ENCODE data around the gene ALDH1L2. TPM values are rescaled to one million over a fixed set of nuclear protein-coding genes. Genes with fewer than 3 reads are reported as not detected.

ALDH1L2 gene
- total and polyA plus RNA-seq, 4 donors, result 1.6 to 35.2 (median 10.3) TPM

DNA sequence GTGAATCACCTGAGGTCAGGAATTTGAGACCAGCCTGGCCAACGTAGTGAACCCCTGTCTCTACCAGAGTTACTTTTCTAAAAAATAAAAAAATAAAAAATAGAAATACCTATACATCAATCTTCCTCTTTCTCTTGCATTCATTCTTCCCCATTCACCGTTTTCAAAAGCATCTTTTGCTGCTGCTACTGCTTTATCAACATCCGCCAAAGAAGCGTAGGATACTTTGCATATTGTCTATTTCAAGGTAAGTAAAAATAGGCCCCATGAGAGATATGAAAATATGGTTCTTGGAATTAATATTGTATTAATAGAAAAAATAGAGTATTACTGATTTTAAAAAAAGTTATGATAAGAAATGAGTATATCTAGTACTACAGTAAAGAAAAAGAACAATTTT, 32.3 kb downstream of the ALDH1L2 start:
- no peak overlapping the region for H3K27ac ChIP-seq (ENCODE audit: low read depth in 1 of 2, low read length in 2 of 2)
- H3K4me1 ChIP-seq (ENCODE audit: control insufficient read depth in 1 of 2, insufficient read depth in 2 of 2, low read length in 2 of 2), result no peaks in the 10 kb centered on the region
- ATAC-seq (ENCODE audit: low FRiP score), result no peak
- no peak overlapping the region for H3K4me3 ChIP-seq (ENCODE audit: low read length in 2 of 2)
- WGBS, 2 donors, result 83% methylated on average over 4 of the region's 4 CpGs
- H3K9me3 ChIP-seq (ENCODE audit: control insufficient read depth, low read length), result peaks cover 2% of the 10 kb centered on the region
- intact Hi-C loops (cut with DNase I), result loop anchor here (2.0 to 5.0 kb wide), 4 partner anchors 180 to 670 kb away; no protein-coding TSS in a partner anchor
- H3K36me3 ChIP-seq (ENCODE audit: control insufficient read depth in 1 of 2, insufficient read depth in 2 of 2, low read length in 1 of 2), result peaks cover 3 to 4% of the 10 kb centered on the region in 2 donors
- DNase-seq, result no peak
- no peaks in the 10 kb centered on the region for H3K27me3 ChIP-seq (ENCODE audit: control insufficient read depth in 1 of 2, insufficient read depth in 2 of 2, low read length in 1 of 2)

DNA sequence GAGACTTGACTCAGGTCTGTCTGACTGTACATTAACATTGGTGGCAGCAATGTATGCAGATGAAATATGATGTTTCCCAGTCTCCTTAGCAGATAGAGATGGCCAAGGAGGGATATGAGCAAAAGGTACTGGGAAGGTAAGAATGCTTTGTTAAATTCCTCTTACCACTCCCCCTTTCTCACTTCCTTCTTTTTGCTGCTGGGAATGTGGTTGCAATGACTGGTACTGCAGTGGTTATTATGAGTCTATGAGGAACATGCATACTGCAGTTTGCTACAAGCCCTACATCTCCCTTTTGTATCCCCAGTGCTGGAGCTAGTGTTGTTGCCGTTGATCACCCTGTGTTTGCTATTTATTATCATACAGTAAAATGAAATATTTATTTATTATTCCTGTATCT, 35.9 kb downstream of the ALDH1L2 start:
- no peaks in the 10 kb centered on the region for H3K4me1 ChIP-seq (ENCODE audit: control insufficient read depth in 1 of 2, insufficient read depth in 2 of 2, low read length in 2 of 2)
- DNase-seq (no peak), ATAC-seq (ENCODE audit: low FRiP score) (no peak)
- 89 to 97% methylated on average over 1 of the region's 1 CpG for WGBS, 2 donors
- H3K9me3 ChIP-seq (ENCODE audit: control insufficient read depth, low read length), result no peaks in the 10 kb centered on the region
- no peak overlapping the region for H3K27ac ChIP-seq (ENCODE audit: low read depth in 1 of 2, low read length in 2 of 2)
- no peak overlapping the region for H3K4me3 ChIP-seq (ENCODE audit: low read length in 2 of 2)
- intact Hi-C loops (cut with DNase I), result no loop called here
- H3K27me3 ChIP-seq (ENCODE audit: control insufficient read depth in 1 of 2, insufficient read depth in 2 of 2, low read length in 1 of 2), result no peaks in the 10 kb centered on the region
- peaks cover 0 to 7% of the 10 kb centered on the region in 2 donors for H3K36me3 ChIP-seq (ENCODE audit: control insufficient read depth in 1 of 2, insufficient read depth in 2 of 2, low read length in 1 of 2)

DNA sequence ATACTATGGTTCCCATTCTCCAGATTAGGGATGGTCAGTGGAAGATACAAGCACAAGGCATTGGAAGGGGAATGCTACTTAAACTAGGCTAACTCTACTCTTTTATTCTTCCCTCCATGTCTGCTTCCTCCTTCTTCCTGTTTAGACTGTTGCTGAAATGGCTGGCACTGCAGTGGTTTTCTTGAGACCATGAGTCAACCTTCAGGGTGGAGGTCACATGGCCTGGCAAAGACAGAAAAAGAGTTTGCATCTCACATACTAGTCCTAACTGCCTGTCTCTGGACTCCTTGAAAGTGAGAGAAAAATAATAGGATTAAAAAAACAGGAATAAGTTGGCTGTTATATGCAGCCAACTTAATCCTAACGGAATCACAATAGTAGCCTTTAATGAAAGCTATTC, 37.0 kb downstream of the ALDH1L2 start:
- ATAC-seq (ENCODE audit: low FRiP score), result no peak
- intact Hi-C loops (cut with DNase I), result no loop called here
- WGBS, 2 donors, result 10 to 70% methylated on average over 1 of the region's 1 CpG

DNA sequence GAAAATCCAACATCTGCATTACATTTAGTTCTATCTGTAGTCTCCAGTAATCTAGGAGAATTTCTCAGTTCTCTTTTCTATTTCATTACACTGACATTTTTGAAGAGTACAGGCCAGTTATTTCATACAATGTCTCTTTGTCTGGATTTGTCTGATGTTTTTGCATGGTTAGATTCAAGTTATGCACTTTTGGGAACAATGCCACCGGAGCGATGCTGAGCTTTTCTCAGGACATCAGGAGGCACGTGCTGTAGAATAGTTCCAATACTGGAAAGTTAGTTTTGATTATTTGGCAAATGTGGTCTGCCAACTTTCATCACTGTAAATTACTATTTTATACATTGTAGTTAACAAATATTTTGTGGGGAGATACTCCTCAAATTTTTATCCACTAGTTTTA, 43.1 kb downstream of the ALDH1L2 start:
- no peak overlapping the region for H3K4me3 ChIP-seq (ENCODE audit: low read length in 2 of 2)
- 5 to 10% methylated on average over 3 of the region's 3 CpGs for WGBS, 2 donors
- no peaks in the 10 kb centered on the region for H3K27me3 ChIP-seq (ENCODE audit: control insufficient read depth in 1 of 2, insufficient read depth in 2 of 2, low read length in 1 of 2)

More for the DNA sequence above, 37.0 kb downstream of the ALDH1L2 start:
- H3K4me1 ChIP-seq (ENCODE audit: control insufficient read depth in 1 of 2, insufficient read depth in 2 of 2, low read length in 2 of 2), result no peaks in the 10 kb centered on the region
- H3K27me3 ChIP-seq (ENCODE audit: control insufficient read depth in 1 of 2, insufficient read depth in 2 of 2, low read length in 1 of 2), result no peaks in the 10 kb centered on the region
- H3K27ac ChIP-seq (ENCODE audit: low read depth in 1 of 2, low read length in 2 of 2), result no peak overlapping the region
- H3K36me3 ChIP-seq (ENCODE audit: control insufficient read depth in 1 of 2, insufficient read depth in 2 of 2, low read length in 1 of 2), result peaks cover 0 to 7% of the 10 kb centered on the region in 2 donors
- no peaks in the 10 kb centered on the region for H3K9me3 ChIP-seq (ENCODE audit: control insufficient read depth, low read length)
- DNase-seq, result no peak
- H3K4me3 ChIP-seq (ENCODE audit: low read length in 2 of 2), result no peak overlapping the region

DNA sequence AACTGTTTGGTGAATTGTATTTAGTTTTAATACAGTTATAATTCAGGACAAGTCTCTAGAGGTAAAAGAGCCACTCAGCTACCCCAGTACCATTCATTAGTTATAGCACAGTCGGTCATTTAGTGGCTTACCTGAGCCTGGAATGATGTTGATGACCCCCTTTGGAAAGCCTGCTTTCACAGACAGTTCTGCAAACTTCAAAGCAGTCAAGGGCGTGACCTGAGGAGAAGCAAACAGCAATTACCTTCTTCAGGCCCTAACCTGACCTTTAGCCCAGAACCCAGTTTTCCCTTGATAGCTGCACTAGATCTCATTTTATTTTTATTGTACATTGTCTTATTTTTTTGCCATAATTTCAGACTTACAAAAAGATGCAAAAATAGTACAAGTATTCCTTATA, 43.8 kb downstream of the ALDH1L2 start:
- no peaks in the 10 kb centered on the region for H3K27me3 ChIP-seq (ENCODE audit: control insufficient read depth in 1 of 2, insufficient read depth in 2 of 2, low read length in 1 of 2)
- H3K4me3 ChIP-seq (ENCODE audit: low read length in 2 of 2), result no peak overlapping the region
- intact Hi-C loops (cut with DNase I), result no loop called here
- DNase-seq, result no peak
- H3K9me3 ChIP-seq (ENCODE audit: control insufficient read depth, low read length), result no peaks in the 10 kb centered on the region
- H3K27ac ChIP-seq (ENCODE audit: low read depth in 1 of 2, low read length in 2 of 2), result no peak overlapping the region
- H3K4me1 ChIP-seq (ENCODE audit: control insufficient read depth in 1 of 2, insufficient read depth in 2 of 2, low read length in 2 of 2), result no peaks in the 10 kb centered on the region
- H3K36me3 ChIP-seq (ENCODE audit: control insufficient read depth in 1 of 2, insufficient read depth in 2 of 2, low read length in 1 of 2), result no peaks in the 10 kb centered on the region
- WGBS, 2 donors, result 44 to 95% methylated on average over 2 of the region's 2 CpGs
- no peak for ATAC-seq (ENCODE audit: low FRiP score)

More for the DNA sequence above, 43.1 kb downstream of the ALDH1L2 start:
- Histone ChIP-seq H3K4me1 (ENCODE audit: control insufficient read depth in 1 of 2, insufficient read depth in 2 of 2, low read length in 2 of 2) (no peaks in the 10 kb centered on the region), H3K9me3 (ENCODE audit: control insufficient read depth, low read length) (no peaks in the 10 kb centered on the region), H3K27ac (ENCODE audit: low read depth in 1 of 2, low read length in 2 of 2) (no peak overlapping the region), H3K36me3 (ENCODE audit: control insufficient read depth in 1 of 2, insufficient read depth in 2 of 2, low read length in 1 of 2) (no peaks in the 10 kb centered on the region)
- ATAC-seq (ENCODE audit: low FRiP score), result no peak
- no peak for DNase-seq
- intact Hi-C loops (cut with DNase I), result no loop called here

DNA sequence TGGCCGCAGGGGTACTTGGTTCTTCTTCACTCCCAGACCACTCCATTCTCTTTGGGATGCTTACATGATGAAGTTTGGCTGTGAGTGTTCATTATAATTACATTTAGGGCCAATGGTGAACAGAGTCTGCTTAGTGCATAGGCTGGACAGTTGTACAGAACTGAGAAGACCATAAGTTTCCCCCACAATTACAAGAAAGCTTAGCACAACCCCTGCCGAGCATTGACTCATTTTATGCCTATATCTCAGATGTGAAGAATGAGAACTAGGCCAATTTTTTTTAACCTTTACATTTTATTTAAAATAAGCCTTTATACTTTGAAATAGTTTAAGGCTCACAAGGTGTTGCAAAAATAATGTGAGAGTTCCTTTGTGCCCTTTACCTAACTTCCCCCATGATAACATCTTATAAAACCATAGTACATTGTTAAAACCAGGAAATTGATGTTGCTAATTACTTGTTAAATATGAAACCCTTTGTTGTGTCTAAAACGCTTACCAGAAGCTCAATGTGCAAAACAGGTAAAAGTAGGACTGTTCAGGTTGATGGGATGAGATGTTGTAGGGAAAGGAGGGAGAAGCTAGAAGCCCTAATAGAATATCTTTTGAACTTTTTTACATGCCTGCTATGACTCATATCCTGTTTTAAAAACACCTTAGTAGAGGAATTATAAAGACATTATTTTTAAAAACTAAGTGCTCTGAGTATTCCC, 47.2 kb downstream of the ALDH1L2 start:
- H3K36me3 ChIP-seq (ENCODE audit: control insufficient read depth in 1 of 2, insufficient read depth in 2 of 2, low read length in 1 of 2), result no peaks in the 10 kb centered on the region
- no peak overlapping the region for H3K4me3 ChIP-seq (ENCODE audit: low read length in 2 of 2)
- H3K9me3 ChIP-seq (ENCODE audit: control insufficient read depth, low read length), result no peaks in the 10 kb centered on the region
- peaks cover 0 to 3% of the 10 kb centered on the region in 2 donors for H3K4me1 ChIP-seq (ENCODE audit: control insufficient read depth in 1 of 2, insufficient read depth in 2 of 2, low read length in 2 of 2)
- intact Hi-C loops (cut with DNase I), result loop anchor here in 1 of 2 donors (10.0 kb wide), 1 partner anchor 292 kb away; no protein-coding TSS in a partner anchor
- ATAC-seq (ENCODE audit: low FRiP score), result no peak
- WGBS, 2 donors, result 63 to 93% methylated on average over 3 of the region's 3 CpGs
- no peak for DNase-seq
- no peaks in the 10 kb centered on the region for H3K27me3 ChIP-seq (ENCODE audit: control insufficient read depth in 1 of 2, insufficient read depth in 2 of 2, low read length in 1 of 2)
- H3K27ac ChIP-seq (ENCODE audit: low read depth in 1 of 2, low read length in 2 of 2), result no peak overlapping the region

DNA sequence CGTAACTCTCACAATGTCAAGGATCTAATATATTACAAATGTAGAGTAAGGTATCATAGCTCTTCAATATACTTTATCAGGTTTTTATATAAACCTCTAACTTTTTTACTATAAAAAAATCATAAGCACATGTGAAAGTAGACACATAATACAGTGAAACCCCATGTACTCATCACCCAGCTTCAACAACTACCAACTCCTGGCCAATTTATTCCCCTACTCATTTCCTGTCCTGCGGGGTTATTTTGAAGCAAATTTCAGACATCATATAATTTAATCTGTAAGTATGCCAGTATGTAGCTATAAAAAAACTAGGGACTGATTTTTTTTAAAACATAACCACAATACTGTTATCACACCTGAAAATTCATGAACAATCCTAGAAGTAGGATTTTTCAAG, 50.4 kb downstream of the ALDH1L2 start:
- WGBS, 2 donors, result 55% methylated on average over 2 of the region's 2 CpGs
- intact Hi-C loops (cut with DNase I), result loop anchor here in 1 of 2 donors (10.0 kb wide), 1 partner anchor 289 kb away; no protein-coding TSS in a partner anchor

DNA sequence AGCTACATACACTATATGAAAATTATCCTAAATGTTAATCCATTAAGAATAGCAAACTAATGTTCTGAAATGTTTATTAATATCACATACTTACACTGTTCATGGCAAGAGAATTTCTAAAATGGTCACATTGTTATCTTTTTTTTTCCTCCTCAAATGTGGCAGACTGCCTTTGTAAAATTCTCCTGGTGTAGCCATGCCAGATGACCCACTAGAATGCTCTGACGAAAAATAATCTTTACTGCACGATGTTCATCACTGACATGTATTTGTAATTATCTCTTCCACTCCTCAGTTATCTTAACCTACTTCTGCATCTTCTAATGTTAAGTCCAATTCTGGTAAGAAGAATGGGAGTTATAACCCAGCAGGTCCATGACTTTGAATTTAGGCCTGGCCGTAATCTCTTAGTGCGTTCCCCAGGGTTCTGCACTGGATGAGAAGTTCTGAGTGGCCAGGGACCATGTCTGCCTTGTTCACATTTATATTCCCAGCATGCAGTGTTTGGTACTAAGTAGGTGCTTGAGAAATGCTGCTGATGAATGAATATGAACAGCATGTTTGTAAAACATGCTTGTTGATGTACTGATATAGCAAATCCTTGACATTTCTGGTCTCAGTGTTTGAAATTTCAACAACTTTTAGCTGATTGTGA, 51.4 kb downstream of the ALDH1L2 start:
- Histone ChIP-seq H3K27ac (ENCODE audit: low read depth in 1 of 2, low read length in 2 of 2) (no peak overlapping the region), H3K9me3 (ENCODE audit: control insufficient read depth, low read length) (no peaks in the 10 kb centered on the region), H3K4me1 (ENCODE audit: control insufficient read depth in 1 of 2, insufficient read depth in 2 of 2, low read length in 2 of 2) (peaks cover 0 to 3% of the 10 kb centered on the region in 2 donors), H3K27me3 (ENCODE audit: control insufficient read depth in 1 of 2, insufficient read depth in 2 of 2, low read length in 1 of 2) (no peaks in the 10 kb centered on the region), H3K4me3 (ENCODE audit: low read length in 2 of 2) (no peak overlapping the region), H3K36me3 (ENCODE audit: control insufficient read depth in 1 of 2, insufficient read depth in 2 of 2, low read length in 1 of 2) (no peaks in the 10 kb centered on the region)
- ATAC-seq (ENCODE audit: low FRiP score) (no peak), DNase-seq (no peak)
- intact Hi-C loops (cut with DNase I), result loop anchor here in 1 of 2 donors (10.0 kb wide), 1 partner anchor 288 kb away; no protein-coding TSS in a partner anchor
- WGBS, 2 donors, result 32 to 38% methylated on average over 4 of the region's 4 CpGs

More for the DNA sequence above, 50.4 kb downstream of the ALDH1L2 start:
- H3K4me1 ChIP-seq (ENCODE audit: control insufficient read depth in 1 of 2, insufficient read depth in 2 of 2, low read length in 2 of 2), result peaks cover 0 to 3% of the 10 kb centered on the region in 2 donors
- H3K36me3 ChIP-seq (ENCODE audit: control insufficient read depth in 1 of 2, insufficient read depth in 2 of 2, low read length in 1 of 2), result no peaks in the 10 kb centered on the region
- no peak overlapping the region for H3K27ac ChIP-seq (ENCODE audit: low read depth in 1 of 2, low read length in 2 of 2)
- H3K9me3 ChIP-seq (ENCODE audit: control insufficient read depth, low read length), result no peaks in the 10 kb centered on the region
- no peaks in the 10 kb centered on the region for H3K27me3 ChIP-seq (ENCODE audit: control insufficient read depth in 1 of 2, insufficient read depth in 2 of 2, low read length in 1 of 2)
- DNase-seq (no peak), ATAC-seq (ENCODE audit: low FRiP score) (no peak)
- no peak overlapping the region for H3K4me3 ChIP-seq (ENCODE audit: low read length in 2 of 2)

Measured in aorta (tissue), 5 donors.